ENCODE data around the gene PRAMEF12. TPM values are rescaled to one million over a fixed set of nuclear protein-coding genes. Genes with fewer than 3 reads are reported as not detected.

Gene PRAMEF12
- total RNA-seq, 4 donors from 2014 or later, result not detected

DNA sequence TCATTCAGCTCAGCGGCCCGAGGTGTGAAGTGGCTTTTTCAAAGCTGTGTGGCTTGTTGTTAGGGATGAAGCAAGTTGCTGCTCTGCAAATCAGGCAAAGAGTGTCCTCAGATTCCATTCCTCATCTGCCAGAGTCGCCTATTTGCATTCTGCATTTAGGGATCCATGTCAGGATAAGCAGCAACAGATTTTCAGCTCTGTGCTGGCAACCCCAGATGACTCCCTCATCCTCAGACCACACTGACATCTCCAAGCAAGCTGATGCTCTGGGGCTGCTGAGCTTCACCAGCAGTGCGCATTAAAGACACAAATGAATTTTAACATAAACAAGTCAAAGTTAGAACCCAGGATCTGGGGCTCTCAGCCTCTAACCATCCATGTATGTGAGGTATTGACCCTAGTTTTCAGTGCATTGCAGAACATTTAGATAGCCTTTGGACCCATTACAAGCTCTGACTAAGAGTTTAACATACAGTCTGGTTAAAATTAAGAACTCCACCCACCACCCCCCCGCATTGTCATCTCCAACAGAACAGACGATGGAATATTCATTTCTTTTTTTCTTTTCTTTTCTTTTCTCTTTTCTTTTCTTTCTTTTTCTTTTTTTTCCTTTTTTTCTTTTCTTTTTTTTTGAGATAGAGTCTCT is 16.6 kb upstream of the PRAMEF12 start:
- Histone ChIP-seq H3K4me1 (no peaks in the 10 kb centered on the region), H3K9me3 (no peaks in the 10 kb centered on the region), H3K27ac (replicated peaks in 1 of 4) (no peak overlapping the region), H3K27me3 (peaks cover 0 to 23% (median 5%) of the 10 kb centered on the region in 4 donors), H3K36me3 (no peaks in the 10 kb centered on the region), H3K4me3 (no peak overlapping the region)
- peak; percentile 85 for DNase-seq (ENCODE audit: extremely low spot score)
- WGBS, result 65% methylated on average over 6 of the region's 6 CpGs
- TF ChIP-seq POLR2A (IDR thresholded peaks at IDR 0.05; ENCODE audit: low read depth) (no peak), POLR2AphosphoS5 (IDR thresholded peaks at IDR 0.05) (no peak)
- intact Hi-C loops (cut with DNase I), result no loop called here

DNA sequence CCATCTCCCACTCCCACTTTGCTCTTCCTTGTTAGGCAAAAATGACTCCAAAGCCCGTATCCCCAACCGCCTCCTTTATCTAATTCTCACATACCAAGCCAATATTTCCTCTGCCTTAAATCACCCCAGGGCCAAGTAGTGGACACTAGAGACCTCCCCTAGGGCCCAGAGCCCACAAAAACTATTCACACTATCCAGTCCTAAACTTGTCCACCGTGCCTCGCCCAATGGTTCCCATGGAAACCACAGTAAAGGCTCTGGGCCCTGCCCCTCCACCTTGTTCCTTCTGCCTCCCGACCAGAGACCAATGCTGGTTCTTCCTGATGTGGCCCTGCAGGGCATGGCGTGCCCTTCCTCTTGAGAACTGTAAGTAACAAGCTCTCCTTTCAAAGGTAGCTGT is 15.7 kb upstream of the PRAMEF12 start:
- peaks cover 0 to 23% (median 5%) of the 10 kb centered on the region in 4 donors for H3K27me3 ChIP-seq
- 71% methylated on average over 6 of the region's 6 CpGs for WGBS
- no peaks in the 10 kb centered on the region for H3K4me1 ChIP-seq
- DNase-seq (ENCODE audit: extremely low spot score), result peak; percentile 87
- H3K4me3 ChIP-seq, result no peak overlapping the region
- H3K27ac ChIP-seq (replicated peaks in 1 of 4), result no peak overlapping the region
- TF ChIP-seq POLR2A (IDR thresholded peaks at IDR 0.05; ENCODE audit: low read depth) (no peak), EP300 (IDR thresholded peaks at IDR 0.05) (no peak), POLR2AphosphoS5 (IDR thresholded peaks at IDR 0.05) (no peak)
- TF ChIP-seq, protein P1, sequence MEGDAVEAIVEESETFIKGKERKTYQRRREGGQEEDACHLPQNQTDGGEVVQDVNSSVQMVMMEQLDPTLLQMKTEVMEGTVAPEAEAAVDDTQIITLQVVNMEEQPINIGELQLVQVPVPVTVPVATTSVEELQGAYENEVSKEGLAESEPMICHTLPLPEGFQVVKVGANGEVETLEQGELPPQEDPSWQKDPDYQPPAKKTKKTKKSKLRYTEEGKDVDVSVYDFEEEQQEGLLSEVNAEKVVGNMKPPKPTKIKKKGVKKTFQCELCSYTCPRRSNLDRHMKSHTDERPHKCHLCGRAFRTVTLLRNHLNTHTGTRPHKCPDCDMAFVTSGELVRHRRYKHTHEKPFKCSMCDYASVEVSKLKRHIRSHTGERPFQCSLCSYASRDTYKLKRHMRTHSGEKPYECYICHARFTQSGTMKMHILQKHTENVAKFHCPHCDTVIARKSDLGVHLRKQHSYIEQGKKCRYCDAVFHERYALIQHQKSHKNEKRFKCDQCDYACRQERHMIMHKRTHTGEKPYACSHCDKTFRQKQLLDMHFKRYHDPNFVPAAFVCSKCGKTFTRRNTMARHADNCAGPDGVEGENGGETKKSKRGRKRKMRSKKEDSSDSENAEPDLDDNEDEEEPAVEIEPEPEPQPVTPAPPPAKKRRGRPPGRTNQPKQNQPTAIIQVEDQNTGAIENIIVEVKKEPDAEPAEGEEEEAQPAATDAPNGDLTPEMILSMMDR (IDR thresholded peaks at IDR 0.05), result no peak
- H3K36me3 ChIP-seq, result no peaks in the 10 kb centered on the region
- no peaks in the 10 kb centered on the region for H3K9me3 ChIP-seq
- intact Hi-C loops (cut with DNase I), result no loop called here

DNA sequence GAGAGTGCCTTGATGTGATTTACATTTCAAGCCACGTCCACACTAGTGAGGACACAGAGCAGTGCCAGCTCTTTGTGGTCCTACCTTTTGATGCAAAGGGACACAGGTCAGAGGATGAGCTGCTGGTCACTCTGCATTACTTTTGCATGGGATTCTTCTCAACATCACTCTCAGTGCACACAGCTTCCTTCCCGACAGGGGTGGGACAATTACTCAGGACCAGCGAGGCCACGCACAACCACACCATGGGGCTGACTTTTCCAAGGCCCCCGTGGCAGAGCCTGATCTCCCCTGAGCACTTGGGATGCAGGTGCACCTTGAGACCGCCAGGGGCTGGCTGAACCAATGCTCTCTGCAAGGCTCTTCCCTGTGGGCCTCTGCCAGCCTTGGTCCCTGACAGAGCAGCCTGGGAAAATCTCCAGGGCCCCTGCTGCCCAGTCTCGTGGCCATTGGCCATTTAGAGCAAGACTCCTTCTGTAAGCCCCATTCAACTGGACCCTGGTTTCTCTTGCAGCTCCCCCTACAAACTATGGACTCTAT is 13.2 kb upstream of the PRAMEF12 start:
- Histone ChIP-seq H3K4me1 (no peaks in the 10 kb centered on the region), H3K4me3 (no peak overlapping the region), H3K36me3 (no peaks in the 10 kb centered on the region), H3K27me3 (peaks cover 0 to 23% (median 5%) of the 10 kb centered on the region in 4 donors), H3K27ac (replicated peaks in 1 of 4) (no peak overlapping the region), H3K9me3 (no peaks in the 10 kb centered on the region)
- DNase-seq (ENCODE audit: extremely low spot score), result peak; percentile 68
- TF ChIP-seq EP300 (IDR thresholded peaks at IDR 0.05), result no peak
- TF ChIP-seq POLR2AphosphoS5 (IDR thresholded peaks at IDR 0.05), result no peak
- TF ChIP-seq, protein P1 (IDR thresholded peaks at IDR 0.05), result no peak
- TF ChIP-seq POLR2A (IDR thresholded peaks at IDR 0.05; ENCODE audit: low read depth), result no peak
- intact Hi-C loops (cut with DNase I), result no loop called here
- 70% methylated on average over 7 of the region's 7 CpGs for WGBS

DNA sequence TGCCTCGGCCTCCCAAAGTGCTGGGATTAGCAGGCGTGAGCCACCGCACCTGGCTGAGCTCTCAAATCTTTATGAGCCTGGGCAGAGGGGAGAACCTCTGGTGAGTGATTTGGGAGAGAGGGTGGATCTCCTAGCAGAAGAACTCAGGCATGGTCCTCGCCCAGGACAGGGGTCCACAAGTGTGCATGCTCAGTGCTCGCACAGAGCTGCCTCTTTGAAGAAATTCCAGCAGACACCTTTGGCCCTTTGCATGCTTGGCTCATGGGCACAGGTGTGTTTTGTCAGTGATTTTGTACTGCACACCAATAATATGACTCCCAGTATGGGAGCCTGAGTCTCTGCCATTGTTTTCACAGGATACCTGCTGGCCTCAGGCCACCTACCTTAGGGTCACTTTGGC is 11.8 kb upstream of the PRAMEF12 start:
- DNase-seq (ENCODE audit: extremely low spot score), result peak; percentile 57
- TF ChIP-seq, protein P1 (IDR thresholded peaks at IDR 0.05), result no peak
- TF ChIP-seq POLR2AphosphoS5 (IDR thresholded peaks at IDR 0.05) (no peak), POLR2A (IDR thresholded peaks at IDR 0.05; ENCODE audit: low read depth) (no peak), EP300 (IDR thresholded peaks at IDR 0.05) (no peak)
- Histone ChIP-seq H3K36me3 (no peaks in the 10 kb centered on the region), H3K4me3 (no peak overlapping the region), H3K9me3 (peaks cover 0 to 7% (median 0%) of the 10 kb centered on the region in 4 donors), H3K27me3 (peaks cover 0 to 23% (median 5%) of the 10 kb centered on the region in 4 donors), H3K4me1 (no peaks in the 10 kb centered on the region), H3K27ac (replicated peaks in 1 of 4) (no peak overlapping the region)
- intact Hi-C loops (cut with DNase I), result no loop called here
- WGBS, result 93% methylated on average over 5 of the region's 5 CpGs

DNA sequence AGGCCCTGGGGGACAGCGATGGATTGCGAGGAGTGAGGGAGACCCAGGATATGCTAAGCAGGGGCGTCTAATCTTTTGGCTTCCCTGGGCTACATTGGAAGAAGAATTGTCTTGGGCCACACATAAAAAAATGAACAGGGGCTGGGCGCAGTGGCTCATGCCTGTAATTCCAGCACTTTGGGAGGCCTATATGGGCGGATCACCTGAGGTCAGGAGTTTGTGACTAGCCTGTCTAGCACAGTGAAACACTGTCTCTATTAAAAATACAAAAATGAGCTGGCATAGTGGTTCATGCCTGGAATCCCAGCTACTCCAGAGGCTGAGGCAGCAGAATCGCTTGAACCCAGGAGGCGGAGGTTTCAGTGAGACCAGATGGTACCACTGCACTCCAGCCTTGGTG is 10.8 kb upstream of the PRAMEF12 start:
- H3K27ac ChIP-seq (replicated peaks in 1 of 4), result no peak overlapping the region
- peaks cover 0 to 23% (median 5%) of the 10 kb centered on the region in 4 donors for H3K27me3 ChIP-seq
- no peaks in the 10 kb centered on the region for H3K36me3 ChIP-seq
- no peaks in the 10 kb centered on the region for H3K4me1 ChIP-seq
- H3K4me3 ChIP-seq, result no peak overlapping the region
- peak; percentile 64 for DNase-seq (ENCODE audit: extremely low spot score)
- intact Hi-C loops (cut with DNase I), result no loop called here
- TF ChIP-seq POLR2A (IDR thresholded peaks at IDR 0.05; ENCODE audit: low read depth) (no peak), EP300 (IDR thresholded peaks at IDR 0.05) (no peak), POLR2AphosphoS5 (IDR thresholded peaks at IDR 0.05) (no peak)
- 86% methylated on average over 7 of the region's 7 CpGs for WGBS
- H3K9me3 ChIP-seq, result peaks cover 0 to 9% (median 0%) of the 10 kb centered on the region in 4 donors
